Ishikawa (cell line): ENCODE results near the gene MIDN.

ENCODE experiments used
- CEBPB ChIP-seq: IDR thresholded peaks from 2 replicates; pipeline ENCODE4 v1.6.1; 2012
- EP300 ChIP-seq: IDR thresholded peaks from 2 replicates; pipeline ENCODE4 v1.6.1; 2012; ENCODE audit warnings: borderline replicate concordance
- TAF1 ChIP-seq: IDR thresholded peaks from 2 replicates; pipeline ENCODE4 v1.6.1; 2012; ENCODE audit warnings: low read depth, mild to moderate bottlenecking
- TEAD4 ChIP-seq: IDR thresholded peaks from 2 replicates; pipeline ENCODE4 v1.6.1; 2012
- TF ChIP-seq, protein P1 (sequence below): IDR thresholded peaks from 2 replicates; pipeline ENCODE4 v1.6.1; 2012; ENCODE audit warnings: low read depth, mild to moderate bottlenecking
- TF ChIP-seq, protein P2 (sequence below): IDR thresholded peaks from 2 replicates; pipeline ENCODE4 v1.6.1; 2012

DNA sequence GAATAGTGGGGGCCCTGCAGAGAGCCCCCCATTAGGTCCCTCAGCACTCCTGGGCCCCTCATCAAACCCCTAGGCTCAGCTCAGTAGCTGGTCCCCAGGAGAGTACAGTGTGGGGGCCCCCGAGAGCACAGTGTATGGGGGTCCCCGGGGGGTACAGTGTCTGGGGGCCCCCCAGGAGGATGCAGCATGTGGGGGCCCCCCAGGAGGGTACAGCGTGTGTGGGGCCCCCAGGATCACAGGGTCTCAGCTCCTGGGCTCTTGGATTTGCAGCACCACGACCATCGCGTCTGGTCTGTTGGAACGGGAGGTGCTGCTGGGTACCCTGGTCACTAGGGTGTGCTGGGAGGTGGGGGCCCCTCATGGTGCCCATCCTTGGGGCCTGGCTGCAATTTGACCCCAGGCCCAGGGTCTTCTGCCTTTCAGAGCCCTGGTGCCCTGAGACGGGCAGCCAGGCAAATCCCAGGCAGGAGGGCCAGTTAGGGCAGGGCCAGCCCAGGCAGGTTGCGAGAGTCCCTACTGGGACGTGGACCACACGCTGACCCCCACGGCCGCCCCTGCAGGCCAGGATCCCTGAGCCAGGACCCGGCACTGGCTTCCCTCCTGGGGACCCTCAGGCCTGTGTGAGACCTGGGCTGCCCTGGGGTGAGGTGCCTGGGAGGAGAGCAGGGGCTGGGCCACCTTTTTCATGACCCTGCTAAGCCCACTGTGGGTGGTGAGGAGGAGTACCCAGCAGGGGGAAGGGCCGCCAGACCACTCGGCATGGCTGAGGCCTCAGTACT is 24.1 kb upstream of the MIDN start:
- TF ChIP-seq EP300 (no peak), CEBPB (no peak), TAF1 (no peak), TEAD4 (no peak)
- TF ChIP-seq, protein P1, sequence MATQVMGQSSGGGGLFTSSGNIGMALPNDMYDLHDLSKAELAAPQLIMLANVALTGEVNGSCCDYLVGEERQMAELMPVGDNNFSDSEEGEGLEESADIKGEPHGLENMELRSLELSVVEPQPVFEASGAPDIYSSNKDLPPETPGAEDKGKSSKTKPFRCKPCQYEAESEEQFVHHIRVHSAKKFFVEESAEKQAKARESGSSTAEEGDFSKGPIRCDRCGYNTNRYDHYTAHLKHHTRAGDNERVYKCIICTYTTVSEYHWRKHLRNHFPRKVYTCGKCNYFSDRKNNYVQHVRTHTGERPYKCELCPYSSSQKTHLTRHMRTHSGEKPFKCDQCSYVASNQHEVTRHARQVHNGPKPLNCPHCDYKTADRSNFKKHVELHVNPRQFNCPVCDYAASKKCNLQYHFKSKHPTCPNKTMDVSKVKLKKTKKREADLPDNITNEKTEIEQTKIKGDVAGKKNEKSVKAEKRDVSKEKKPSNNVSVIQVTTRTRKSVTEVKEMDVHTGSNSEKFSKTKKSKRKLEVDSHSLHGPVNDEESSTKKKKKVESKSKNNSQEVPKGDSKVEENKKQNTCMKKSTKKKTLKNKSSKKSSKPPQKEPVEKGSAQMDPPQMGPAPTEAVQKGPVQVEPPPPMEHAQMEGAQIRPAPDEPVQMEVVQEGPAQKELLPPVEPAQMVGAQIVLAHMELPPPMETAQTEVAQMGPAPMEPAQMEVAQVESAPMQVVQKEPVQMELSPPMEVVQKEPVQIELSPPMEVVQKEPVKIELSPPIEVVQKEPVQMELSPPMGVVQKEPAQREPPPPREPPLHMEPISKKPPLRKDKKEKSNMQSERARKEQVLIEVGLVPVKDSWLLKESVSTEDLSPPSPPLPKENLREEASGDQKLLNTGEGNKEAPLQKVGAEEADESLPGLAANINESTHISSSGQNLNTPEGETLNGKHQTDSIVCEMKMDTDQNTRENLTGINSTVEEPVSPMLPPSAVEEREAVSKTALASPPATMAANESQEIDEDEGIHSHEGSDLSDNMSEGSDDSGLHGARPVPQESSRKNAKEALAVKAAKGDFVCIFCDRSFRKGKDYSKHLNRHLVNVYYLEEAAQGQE, result no peak
- TF ChIP-seq, protein P2, sequence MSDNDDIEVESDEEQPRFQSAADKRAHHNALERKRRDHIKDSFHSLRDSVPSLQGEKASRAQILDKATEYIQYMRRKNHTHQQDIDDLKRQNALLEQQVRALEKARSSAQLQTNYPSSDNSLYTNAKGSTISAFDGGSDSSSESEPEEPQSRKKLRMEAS, result no peak
